EL (cell line): Measurements from ENCODE around the gene KIF9.
"Not testable (repeated sequence)": the region's sequence is repeated elsewhere in the genome, so short reads cannot be mapped to it uniquely, and the experiment has no call there.

ENCODE experiments used
- DNase-seq: peaks from one replicate; pipeline ENCODE4 v3.0.0-alpha.2; 2016

KIF9 gene

GRCh38 chr3:47250309-47251060 is 32.1 kb downstream of the KIF9 start:
- DNase-seq, result peak; percentile 47

- DNase-seq, result no peak
These were observed 35.2 kb downstream of the KIF9 start for GRCh38 chr3:47247131-47248064.

GRCh38 chr3:47245271-47245670 is 37.3 kb downstream of the KIF9 start:
- DNase-seq, result no peak

- DNase-seq, result no peak
These were observed 38.0 kb downstream of the KIF9 start for GRCh38 chr3:47244531-47245100.

GRCh38 chr3:47243419-47244147 is 39.0 kb downstream of the KIF9 start:
- DNase-seq, result no peak

- DNase-seq, result no peak
These were observed 42.7 kb downstream of the KIF9 start for GRCh38 chr3:47239929-47240328.

GRCh38 chr3:47238017-47238416 is 44.6 kb downstream of the KIF9 start:
- DNase-seq, result no peak

- DNase-seq, result no peak
These were observed 54.5 kb downstream of the KIF9 start for GRCh38 chr3:47228088-47228487.

GRCh38 chr3:47227678-47228077 is 54.9 kb downstream of the KIF9 start:
- no peak for DNase-seq

- DNase-seq, result no peak
These were observed 57.2 kb downstream of the KIF9 start for GRCh38 chr3:47225310-47225906.

GRCh38 chr3:47223755-47224154 is 58.8 kb downstream of the KIF9 start:
- no peak for DNase-seq

GRCh38 chr3:47221798-47222197 is 60.8 kb downstream of the KIF9 start:
- DNase-seq, result no peak

GRCh38 chr3:47210863-47211405 is 71.7 kb downstream of the KIF9 start:
- DNase-seq, result no peak

GRCh38 chr3:47206022-47206421 is 76.6 kb downstream of the KIF9 start:
- DNase-seq, result not testable (repeated sequence)

- no peak for DNase-seq
These were observed 77.7 kb downstream of the KIF9 start for GRCh38 chr3:47204875-47205274.

- no peak for DNase-seq
These were observed 80.1 kb downstream of the KIF9 start for GRCh38 chr3:47202542-47202941.

- no peak for DNase-seq
These were observed 85.3 kb downstream of the KIF9 start for GRCh38 chr3:47197287-47197686.

- no peak for DNase-seq
These were observed 87.6 kb downstream of the KIF9 start for GRCh38 chr3:47194994-47195393.

GRCh38 chr3:47193871-47194859 is 88.4 kb downstream of the KIF9 start:
- no peak for DNase-seq

GRCh38 chr3:47186285-47186684 is 96.3 kb downstream of the KIF9 start:
- DNase-seq, result no peak

GRCh38 chr3:47181685-47182084 is 100.9 kb downstream of the KIF9 start:
- DNase-seq, result not testable (repeated sequence)
